Left ventricle myocardium inferior (tissue), 1 donor: ENCODE results near the gene FAF1. TPM values are rescaled to one million over a fixed set of nuclear protein-coding genes. Genes with fewer than 3 reads are reported as not detected.

Experiments
- DNase-seq: peaks from one replicate; pipeline ENCODE4 v3.0.0-alpha.2; 2020
- H3K27ac ChIP-seq: fragments of 200-600 bp; replicated peaks from 2 replicates; pipeline ENCODE4 v1.8.0; 2021
- H3K27me3 ChIP-seq: fragments of 200-600 bp; 2 replicates; pipeline ENCODE4 v1.8.0; 2021; ENCODE audit warnings: low read depth
- H3K36me3 ChIP-seq: fragments of 200-600 bp; 2 replicates; pipeline ENCODE4 v1.8.0; 2021
- H3K4me1 ChIP-seq: fragments of 200-600 bp; 2 replicates; pipeline ENCODE4 v1.8.0; 2021
- H3K4me3 ChIP-seq: fragments of 200-600 bp; 2 replicates; pipeline ENCODE4 v1.8.0; 2021; ENCODE audit warnings: mild to moderate bottlenecking, moderate library complexity
- H3K9me3 ChIP-seq: fragments of 200-600 bp; replicated peaks from 2 replicates; pipeline ENCODE4 v1.8.0; 2021
- CTCF ChIP-seq: fragments of 200-600 bp; IDR thresholded peaks from 2 replicates; pipeline ENCODE4 v1.8.0; 2021; ENCODE audit warnings: antibody characterized with exemption, mild to moderate bottlenecking, borderline replicate concordance
- intact Hi-C: fragments of 100-400 bp; cut with micrococcal nuclease; formaldehyde crosslinking; loops from one replicate; pipeline ENCODE4 v1.11.0; 2022
- total RNA-seq: library from RNA; stranded (reverse); fragmentation: NEBNext Ultra II Directional; extraction: Animal tissue kit (Norgen Biotek cat#: 25700); gene quantifications from one replicate; pipeline ENCODE4 v1.2.1, GENCODE V29; 2021
- donor health status: DM: no; HTN: yes; CAD: no; lungs with severe emphysema.

The FAF1 gene
- total RNA-seq, 1 donor from 2014 or later: 80.0 TPM

- DNase-seq: no peak
- no peak for TF ChIP-seq CTCF
- no peaks in the 10 kb centered on the region for H3K9me3 ChIP-seq
- no peaks in the 10 kb centered on the region for H3K27me3 ChIP-seq
- no peak overlapping the region for H3K4me3 ChIP-seq
- intact Hi-C loops: no loop called here
- no peak overlapping the region for H3K27ac ChIP-seq
- no peaks in the 10 kb centered on the region for H3K36me3 ChIP-seq
- peaks cover 28% of the 10 kb centered on the region for H3K4me1 ChIP-seq
Observed at GRCh38 chr1:50634251-50634650, 325.8 kb downstream of the FAF1 start.

- H3K27me3 ChIP-seq: no peaks in the 10 kb centered on the region
- H3K36me3 ChIP-seq: no peaks in the 10 kb centered on the region
- DNase-seq: no peak
- H3K4me3 ChIP-seq: no peak overlapping the region
- H3K27ac ChIP-seq: no peak overlapping the region
- intact Hi-C loops: no loop called here
- H3K4me1 ChIP-seq: peaks cover 28% of the 10 kb centered on the region
- TF ChIP-seq CTCF: no peak
- H3K9me3 ChIP-seq: no peaks in the 10 kb centered on the region
Observed at GRCh38 chr1:50633465-50633864, 326.6 kb downstream of the FAF1 start.

- no peak overlapping the region for H3K27ac ChIP-seq
- peaks cover 28% of the 10 kb centered on the region for H3K4me1 ChIP-seq
- DNase-seq: no peak
- H3K9me3 ChIP-seq: no peaks in the 10 kb centered on the region
- intact Hi-C loops: no loop called here
- no peak for TF ChIP-seq CTCF
- no peaks in the 10 kb centered on the region for H3K36me3 ChIP-seq
- no peaks in the 10 kb centered on the region for H3K27me3 ChIP-seq
- no peak overlapping the region for H3K4me3 ChIP-seq
Observed at GRCh38 chr1:50631161-50631560, 328.9 kb downstream of the FAF1 start.

GRCh38 chr1:50622259-50622658 lies 337.8 kb downstream of the FAF1 start:
- intact Hi-C loops: no loop called here
- H3K4me3 ChIP-seq: no peak overlapping the region
- H3K4me1 ChIP-seq: no peaks in the 10 kb centered on the region
- no peak for DNase-seq
- H3K36me3 ChIP-seq: no peaks in the 10 kb centered on the region
- H3K27me3 ChIP-seq: no peaks in the 10 kb centered on the region
- H3K9me3 ChIP-seq: no peaks in the 10 kb centered on the region
- TF ChIP-seq CTCF: no peak
- no peak overlapping the region for H3K27ac ChIP-seq

- no peak for DNase-seq
- peak; percentile 41 for TF ChIP-seq CTCF
- intact Hi-C loops: no loop called here
- H3K27me3 ChIP-seq: no peaks in the 10 kb centered on the region
- no peaks in the 10 kb centered on the region for H3K4me1 ChIP-seq
- no peaks in the 10 kb centered on the region for H3K9me3 ChIP-seq
- no peak overlapping the region for H3K4me3 ChIP-seq
- H3K27ac ChIP-seq: no peak overlapping the region
- H3K36me3 ChIP-seq: no peaks in the 10 kb centered on the region
Observed at GRCh38 chr1:50620680-50621329, 339.3 kb downstream of the FAF1 start.
